GM21619 (cell line): ENCODE results near the gene KIF23.
"Not testable (repeated sequence)": the region's sequence is repeated elsewhere in the genome, so short reads cannot be mapped to it uniquely, and the experiment has no call there.

Source experiments
- ATAC-seq: cut with Tn5 transposase; IDR thresholded peaks from one replicate; pipeline ENCODE4 v1.9.1; 2021; ENCODE audit not compliant: unreplicated experiment

Gene KIF23

DNA sequence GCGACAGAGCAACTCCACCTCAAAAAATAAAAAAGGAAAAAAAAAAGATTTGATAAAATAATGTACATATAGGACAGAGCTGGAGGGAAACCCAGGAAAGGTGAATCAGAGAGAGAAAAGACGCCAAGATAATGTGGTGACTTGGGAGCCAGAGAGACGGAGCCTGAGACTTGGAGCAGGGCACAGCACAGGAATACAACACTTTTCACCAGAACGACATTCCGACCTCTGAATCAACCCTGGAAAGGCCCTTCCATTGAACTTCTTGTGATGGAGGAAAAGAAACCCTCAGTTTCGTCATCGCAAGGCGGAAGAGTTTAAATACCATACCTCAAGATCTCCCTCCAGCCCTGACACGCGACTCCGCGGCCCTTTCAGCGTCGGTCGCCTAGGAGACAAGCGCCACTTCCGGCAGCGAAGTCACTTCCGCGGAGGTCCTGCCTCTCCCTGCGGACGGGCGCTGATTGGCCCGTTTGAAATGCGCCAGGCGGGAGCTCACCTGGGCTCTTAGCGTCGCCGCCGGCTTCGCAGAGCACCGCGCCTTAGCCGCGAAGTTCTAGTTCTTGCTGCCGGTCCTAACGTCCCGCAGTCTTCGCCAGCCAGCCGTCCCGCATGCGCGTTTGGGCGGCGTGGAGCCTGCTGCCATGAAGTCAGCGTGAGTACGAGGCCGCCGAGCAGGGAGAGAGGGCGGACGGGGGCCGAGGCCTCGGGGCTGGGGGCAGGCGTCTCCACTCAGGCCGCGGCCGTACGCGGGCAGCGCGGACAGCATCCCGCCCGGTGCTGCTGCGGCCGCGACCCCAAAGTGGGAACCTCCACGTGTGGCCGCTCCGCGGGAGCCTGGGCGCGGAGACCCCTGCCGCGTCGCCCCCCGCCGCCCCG, at the start of gene KIF23:
Gene KIF23 (plus strand): TSS at position 528 of the 879 bp plus-strand sequence. CDS start 117 bp downstream, at position 645.
- ATAC-seq, result peak; percentile 90

DNA sequence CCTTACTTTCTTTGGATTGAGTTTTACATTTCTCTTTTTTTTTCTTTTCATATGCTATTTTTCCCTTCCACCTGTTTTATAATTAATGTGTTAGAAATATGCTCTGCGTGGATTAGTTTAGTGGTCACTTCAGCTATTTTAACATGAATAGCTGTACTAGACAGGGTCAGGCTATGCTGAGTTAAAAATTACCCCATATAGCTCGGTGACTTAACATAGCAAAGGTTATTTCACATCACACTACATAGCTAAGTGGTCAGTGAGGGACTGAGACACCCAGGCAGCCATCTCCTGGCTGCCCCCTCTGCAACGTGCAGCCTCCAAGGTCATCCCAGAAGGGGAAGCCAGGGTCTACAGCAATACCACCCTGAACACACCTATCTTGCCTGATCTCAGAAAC, 46.9 kb upstream of the KIF23 start:
- ATAC-seq, result no peak

DNA sequence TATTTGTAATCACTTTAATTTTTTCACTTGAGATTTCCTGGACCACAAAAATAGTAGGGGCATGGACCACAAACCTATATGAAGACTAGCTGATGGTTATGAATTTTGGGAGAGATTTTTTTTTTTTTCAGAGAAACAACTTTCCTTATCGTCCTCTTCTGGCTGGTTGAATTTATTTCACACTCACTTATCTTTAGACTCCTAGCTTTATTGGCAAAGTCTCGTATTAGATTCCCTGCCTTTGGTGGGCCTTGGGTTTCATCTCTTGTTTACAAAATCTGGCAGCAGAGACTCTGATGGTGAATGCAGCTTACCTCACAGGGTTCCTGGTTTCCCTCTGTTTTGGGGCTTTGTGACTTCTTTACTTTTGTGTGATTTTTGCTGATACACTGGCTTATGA, 44.5 kb upstream of the KIF23 start:
- no peak for ATAC-seq

DNA sequence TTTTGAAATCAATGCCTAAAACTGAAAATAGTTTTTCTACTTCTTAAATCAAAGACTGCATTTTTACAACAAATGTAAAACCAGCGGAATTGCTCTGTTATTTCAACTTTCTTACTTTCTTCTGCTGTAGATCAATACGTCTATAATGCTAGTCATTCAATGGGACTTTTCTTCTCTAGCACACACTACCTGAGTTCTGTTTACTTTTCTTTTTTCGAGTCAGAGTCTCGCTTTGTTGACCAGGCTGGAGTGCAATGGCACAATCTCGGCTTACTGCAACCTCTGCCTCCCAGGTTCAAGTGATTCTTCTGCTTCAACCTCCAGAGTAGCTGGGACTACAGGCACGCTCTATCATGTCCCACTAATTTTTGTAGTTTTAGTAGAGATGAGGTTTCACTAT, 40.7 kb upstream of the KIF23 start:
- no peak for ATAC-seq

DNA sequence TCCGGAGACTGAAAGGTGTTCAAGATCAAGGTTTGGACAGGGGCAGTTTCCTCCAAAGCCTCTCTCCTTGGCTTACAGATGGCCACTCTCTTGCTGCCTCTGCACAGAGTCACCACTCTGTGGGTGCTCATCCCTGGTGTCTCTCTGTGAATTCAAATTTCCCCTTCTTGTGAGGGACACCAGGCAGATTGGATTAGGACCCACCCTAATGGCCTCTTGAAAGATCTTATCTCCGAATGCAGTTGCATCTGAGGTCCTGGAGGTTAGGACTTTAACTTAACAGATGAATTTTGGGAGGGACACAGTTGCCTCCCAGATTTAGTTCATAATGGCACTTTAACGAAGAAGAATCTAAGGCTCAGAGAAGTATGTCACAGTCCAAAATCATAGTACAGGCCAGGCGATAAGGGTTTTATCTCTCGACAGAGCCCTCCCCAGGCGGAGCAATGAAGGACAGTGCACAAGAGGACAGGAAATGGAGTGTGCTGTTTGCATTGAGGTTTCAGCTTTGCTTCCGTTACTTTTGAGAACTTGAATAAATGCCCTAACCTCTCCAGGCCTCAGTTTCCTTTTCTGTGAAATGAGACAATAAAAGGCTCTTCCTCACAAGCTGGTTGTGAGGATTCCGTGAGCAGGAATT, 38.9 kb upstream of the KIF23 start:
- ATAC-seq, result no peak

DNA sequence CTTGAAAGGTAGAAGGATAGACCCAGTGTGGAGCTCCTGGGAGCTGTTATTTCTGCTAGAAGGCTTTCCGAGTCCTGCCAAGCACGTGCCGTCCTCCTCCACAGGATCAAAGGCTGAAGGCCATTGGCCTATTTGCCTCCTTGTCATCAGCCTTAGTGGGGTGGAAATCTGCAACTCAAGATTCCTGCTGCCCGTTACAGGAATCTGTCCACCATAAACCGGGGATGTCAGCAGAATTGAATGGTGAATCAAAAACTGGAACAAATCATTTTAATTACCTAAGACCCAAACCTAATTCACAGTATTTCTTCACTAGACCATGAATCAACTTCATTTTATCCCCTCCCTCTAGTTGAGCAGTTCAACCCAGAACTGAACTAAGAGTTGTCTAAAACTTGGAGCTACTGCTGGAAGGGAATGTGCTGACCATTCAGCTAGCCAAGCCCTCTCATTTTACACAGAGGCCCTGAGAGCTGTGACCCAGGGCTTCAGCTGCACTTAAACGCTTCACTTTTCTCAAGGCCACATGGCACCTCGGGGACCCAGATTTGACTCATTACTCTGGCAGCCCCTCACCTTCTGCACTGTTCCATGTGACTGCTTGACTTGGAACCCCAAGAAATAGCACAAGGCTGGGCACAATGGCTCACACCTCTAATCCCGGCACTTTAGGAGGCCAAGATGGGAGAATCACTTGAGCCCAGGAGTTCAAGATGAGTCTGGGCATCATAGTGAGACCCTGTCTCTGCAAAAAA, 36.8 kb upstream of the KIF23 start:
- no peak for ATAC-seq

DNA sequence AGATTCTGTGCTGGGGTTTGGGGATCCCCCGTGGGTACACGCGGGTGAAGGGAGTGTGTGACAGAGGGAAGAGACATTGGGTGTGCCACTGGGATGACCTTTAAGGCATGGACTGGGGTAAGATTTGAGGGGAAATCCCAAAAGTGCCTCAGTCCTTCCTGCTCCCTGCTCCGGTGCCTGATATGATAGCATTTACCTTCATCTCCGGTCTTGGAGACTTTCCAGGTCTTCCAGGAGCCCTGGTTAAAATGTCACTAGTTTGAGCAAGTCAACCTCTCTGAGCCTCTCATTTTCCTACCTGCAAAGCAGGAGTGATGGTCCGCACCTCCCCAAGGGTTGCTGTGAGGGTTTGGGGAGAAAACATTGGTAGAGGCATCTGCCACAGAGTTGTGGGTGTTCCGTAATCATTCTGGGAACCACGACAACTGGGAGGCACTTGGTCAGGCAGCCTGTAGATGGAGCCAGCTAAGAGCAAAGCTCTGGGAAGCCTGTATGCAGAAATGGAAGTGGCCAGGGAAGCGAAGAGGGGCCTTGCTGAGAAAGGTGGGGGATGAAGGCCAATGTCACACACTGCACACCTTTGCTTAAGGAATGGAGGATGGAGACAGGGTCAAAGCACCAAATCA, 33.9 kb upstream of the KIF23 start:
- no peak for ATAC-seq

DNA sequence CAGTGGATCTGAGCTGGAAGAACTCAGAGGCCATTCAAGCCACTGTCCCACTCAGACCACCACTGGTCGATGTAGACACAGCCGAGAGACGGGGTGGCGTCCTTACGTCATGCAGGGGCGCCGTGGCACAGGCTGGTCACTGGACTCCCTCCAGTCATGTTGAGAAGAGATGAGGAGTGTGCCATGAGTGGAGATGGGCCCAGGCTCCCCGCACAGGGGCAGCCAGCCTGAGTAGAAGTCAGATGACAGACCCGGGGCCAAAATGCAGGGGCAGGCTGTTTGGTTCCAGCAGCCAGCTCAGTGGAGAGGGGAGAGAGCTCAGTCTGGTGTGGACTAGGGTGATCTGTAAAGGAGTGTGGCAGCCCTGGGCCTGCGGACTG, 33.4 kb upstream of the KIF23 start:
- no peak for ATAC-seq

DNA sequence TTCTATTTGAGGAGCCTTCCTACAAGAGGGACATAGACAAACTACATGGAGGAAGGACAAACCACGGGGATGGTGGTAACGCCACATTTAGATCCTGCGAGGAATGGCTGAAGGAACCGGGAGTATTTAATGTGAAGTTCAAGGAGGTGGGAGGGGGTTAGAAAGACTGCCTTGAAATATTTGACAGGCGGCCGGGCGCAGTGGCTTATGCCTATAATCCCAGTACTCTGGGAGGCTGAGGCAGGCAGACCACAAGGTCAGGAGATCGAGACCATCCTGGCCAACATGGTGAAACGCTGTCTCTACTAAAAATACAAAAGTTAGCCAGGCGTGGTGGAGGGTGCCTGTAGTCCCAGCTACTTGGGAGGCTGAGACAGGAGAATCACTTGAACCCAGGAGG, 32.0 kb upstream of the KIF23 start:
- not testable (repeated sequence) for ATAC-seq

DNA sequence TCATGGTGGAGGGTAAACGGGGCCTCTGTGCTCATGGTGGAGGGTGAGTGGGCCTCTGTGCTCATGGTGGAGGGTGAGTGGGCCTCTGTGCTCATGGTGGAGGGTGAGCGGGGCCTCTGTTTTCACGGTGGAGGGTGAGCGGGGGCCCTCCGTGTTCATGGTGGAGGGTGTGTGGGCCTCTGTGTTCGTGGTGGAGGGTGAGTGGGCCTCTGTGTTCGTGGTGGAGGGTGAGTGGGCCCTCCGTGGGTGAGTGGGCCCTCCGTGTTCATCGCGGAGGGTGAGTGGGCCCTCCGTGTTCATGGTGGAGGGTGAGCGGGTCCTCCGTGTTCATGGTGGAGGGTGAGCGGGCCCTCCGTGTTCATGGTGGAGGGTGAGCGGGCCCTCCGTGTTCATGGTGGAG, 30.1 kb upstream of the KIF23 start:
- not testable (repeated sequence) for ATAC-seq

DNA sequence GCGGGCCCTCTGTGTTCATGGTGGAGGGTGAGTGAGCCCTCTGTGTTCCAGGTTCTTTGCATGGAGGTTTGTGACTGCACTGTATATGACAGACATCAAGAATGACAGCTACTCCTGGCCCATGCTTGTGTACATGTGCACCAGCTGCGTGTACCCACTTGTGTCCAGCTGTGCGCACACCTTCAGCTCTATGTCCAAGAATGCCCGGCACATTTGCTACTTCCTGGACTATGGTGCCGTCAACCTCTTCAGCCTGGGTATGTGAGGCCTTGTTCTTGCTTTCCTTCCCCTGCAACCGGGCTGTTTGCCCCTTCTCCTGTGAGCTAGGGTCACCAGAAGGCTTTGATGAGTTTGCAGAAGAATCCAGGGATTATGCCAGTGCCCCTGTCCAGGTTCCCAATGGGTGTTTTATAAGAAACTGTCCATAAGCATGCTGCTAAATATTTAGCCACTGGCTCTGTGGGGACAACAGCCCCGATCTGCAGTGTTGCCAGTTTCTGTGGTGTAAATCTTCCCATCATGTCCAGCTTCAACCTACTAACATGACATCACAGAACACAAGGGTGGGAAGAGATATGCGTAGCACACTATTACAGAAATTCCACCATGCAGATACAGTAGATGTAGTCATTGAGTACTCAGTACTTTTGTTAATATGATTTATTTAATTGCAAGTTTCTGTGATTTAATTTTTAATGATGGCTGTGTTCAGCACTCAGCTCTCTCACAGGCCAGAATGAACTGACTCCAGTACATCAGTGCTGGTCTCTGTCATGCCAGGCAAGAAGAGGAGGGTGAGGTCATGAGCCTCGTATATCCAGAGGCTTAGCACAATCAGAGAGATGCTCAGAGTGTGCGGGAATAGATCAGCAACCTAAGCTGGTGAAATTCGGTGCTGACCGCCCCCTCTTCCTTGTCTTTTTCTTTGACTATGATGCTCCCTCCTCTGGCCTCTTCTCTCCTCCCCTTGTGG, 29.2 kb upstream of the KIF23 start:
- no peak for ATAC-seq

DNA sequence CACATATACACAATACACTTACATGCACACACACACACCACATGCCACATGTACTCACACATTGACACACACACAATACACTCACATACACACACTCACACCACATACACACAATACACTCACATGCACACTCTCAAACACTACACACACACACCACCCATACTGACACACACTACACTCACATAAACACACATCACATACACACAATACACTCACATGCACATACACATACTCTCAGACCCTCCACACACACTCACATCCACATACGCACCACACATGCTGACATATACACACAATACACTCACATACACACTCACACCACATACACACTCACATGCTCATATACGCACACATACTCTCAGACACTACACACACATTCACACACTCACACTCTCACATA, 28.3 kb upstream of the KIF23 start:
- ATAC-seq, result no peak

DNA sequence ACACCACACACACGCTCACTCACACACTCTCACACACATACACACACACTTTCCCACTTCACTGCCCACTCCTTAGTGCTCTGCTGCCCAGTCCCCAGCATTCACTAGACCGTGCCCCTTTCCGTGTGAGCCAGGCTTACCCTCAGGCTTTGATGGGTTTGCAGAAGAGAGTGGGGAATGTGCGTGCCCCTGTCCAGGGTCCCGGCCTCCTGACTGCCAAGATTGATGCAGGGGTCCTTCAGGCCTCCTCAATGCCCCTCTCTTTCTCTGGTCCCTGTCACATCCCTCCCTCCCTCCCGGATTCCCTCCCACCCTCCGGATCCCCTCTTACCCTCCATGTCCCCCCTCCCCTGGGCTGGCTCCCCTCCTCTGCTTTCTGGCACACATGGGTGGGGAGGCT, 27.9 kb upstream of the KIF23 start:
- no peak for ATAC-seq

DNA sequence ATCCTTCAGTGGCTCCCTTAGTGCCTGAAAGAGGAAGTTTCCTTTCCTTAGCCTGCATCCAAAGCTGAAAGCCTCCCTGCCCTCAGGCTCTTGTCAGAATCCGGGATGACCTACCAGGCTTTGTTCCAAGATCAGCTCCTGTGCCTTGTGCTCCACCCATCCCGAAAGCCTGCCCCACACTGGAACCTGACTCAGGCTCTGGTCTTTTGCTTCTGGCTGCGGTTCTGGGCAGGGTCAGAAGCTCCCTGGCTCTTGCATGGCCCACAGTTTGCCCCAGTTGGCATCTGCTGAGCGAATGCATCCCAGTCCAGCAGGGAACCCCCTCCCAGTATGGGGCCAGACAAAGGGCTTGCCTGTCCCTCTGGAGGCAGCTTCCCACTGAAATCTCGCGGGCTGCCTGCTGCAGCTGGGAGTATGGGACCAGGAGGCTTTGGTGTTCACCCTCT, 25.9 kb upstream of the KIF23 start:
- ATAC-seq, result no peak

DNA sequence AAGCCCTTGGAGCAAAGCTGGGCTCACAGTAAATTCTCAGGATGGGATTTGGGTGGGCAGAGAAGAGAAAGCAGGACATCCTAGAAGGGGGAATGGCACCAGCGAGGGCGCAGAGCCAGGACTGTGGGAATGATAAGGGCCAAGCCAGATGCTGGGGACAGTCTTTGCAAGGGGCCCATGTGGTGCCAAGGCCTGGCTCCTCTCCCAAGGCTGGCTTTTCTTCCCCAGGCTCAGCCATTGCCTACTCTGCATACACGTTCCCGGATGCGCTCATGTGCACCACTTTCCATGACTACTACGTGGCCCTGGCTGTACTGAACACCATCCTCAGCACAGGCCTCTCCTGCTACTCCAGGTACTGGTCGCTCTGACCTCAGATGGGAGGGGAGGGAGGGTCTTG, 24.7 kb upstream of the KIF23 start:
- no peak for ATAC-seq

DNA sequence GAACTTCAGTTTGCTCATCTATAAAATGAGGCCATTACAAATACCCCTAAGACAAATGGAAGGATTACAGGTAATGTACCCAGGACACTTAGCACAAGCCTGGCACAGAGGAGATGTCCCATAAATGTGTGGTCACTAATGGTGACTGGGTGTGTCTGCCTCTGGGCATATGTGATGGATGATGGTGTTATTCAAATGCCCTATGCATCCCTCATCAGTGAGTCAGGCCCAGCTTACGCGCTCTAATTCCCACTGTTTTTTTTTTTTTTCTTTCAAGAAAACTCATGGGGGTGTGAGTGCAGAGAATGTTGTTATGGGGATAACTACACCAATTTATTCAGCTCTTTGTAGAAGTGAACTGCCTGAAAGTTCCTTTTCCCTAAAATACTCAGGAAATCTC, 23.6 kb upstream of the KIF23 start:
- ATAC-seq, result no peak

DNA sequence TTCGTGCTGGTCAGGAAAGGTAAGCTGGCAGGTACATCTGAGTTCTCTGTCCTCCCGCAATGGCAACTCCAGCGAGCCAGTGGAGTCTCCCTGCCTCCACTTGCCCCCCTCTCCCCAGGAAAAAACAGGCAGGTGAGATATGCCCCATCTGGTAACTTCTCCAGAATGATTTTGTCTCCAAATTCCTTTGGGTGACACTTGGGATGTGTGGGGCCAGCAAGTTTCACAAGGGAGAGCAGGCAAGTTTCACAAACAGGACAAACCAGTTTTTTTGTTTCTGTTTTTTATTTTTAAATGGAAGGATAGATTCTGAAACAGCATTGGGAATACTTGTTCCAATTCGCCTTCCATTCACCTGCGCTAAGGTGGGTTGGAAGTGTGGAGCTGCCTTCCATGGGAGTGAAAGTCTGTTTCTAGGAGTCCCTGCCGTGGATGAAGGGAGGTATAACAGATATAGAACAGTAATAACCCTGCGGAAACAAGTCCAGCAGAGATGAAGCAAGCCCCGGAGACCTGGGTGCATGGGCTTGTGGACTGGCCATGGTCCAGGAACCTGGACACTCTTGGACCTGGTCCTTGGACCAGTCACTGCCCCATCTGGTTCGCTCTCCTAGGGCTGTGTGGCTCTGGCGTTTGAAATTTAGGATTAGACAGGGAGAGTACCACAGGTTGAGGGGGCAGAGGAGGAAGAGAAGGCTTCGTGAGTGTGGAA, 22.9 kb upstream of the KIF23 start:
- ATAC-seq, result no peak

DNA sequence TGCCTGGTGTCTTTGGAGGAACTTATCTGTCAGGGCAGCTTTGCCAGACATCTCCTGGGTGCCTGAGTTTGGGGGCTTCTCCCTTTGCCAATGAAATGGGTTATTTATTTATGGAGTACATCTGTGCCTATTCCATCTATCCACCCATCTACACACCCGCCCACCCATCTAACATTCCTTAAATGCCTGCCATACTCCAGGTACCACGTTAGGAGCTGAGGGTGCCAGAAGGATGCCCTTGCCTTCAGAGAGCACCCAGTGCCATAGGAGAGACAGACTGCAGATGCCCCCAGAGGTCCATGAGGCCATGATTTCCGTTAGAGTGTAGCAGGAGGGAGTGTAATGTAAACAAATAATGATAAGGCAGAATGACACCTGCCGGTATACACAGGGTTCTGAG, 21.8 kb upstream of the KIF23 start:
- no peak for ATAC-seq

DNA sequence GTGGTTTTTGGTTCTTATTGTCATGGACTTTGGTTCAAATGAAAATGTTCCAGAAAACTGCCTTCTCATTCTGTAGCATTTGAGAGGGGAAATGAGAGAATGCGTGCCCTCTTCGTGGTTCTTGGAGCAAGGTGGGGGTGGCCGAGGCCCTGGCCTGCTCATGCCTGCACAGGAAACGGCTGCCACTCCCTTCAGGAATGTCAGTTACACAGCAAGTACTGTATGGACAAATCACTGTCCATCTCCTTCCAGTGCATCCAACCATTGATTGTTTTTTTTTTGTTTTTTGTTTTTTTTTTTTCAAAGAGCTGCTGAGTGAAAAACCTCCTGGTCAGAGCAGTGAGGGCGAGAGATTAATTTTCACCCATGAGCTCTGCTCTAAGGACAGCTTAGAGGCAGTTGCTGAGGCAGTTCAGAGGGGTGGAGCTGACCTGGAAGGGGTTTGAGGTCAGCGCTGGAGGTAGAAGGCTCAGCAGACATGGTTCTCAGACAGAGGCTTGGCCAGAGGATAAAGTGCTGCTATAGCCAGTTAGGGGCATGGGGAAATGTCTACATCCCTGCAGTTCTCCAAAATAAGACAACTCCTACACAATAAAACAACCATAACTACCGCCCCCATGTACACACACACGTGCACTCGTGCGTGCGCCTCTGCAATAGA, 20.2 kb upstream of the KIF23 start:
- ATAC-seq, result no peak
